ENCODE measurements around the gene ADAM12.

DNA sequence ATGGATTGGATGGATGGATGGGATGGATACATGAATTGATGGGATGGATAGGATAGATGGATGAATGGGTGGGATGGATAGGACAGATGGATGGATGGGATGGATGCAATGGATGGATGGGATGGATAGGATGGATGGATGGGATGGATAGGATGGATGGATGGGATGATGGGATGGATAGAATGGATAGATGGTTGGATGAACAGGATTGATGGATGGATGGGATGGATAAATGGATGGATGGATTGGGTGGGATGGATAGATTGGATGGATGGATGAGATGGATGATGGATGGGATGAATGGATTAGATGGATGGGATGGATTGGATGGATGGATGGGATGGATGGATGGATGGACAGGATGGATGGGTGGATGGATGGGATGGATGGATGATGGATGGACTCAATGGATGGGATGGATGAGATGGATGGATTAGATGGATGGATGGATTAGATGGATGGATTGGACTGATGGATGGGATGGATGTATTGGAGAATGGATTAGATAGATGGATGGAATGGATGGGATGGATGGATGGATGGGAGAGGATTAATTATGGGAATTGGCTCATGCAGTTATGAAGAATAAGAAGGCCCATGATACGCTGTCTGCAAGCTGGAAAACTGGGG, 136.4 kb downstream of the ADAM12 start:
- TF ChIP-seq CTCF (conservative IDR thresholded peaks at IDR 0.05), result no peak
- TF ChIP-seq EZH2 (IDR thresholded peaks at IDR 0.05; ENCODE audit: low read depth), result no peak
